ENCODE measurements around the gene TMTC1. TPM values are rescaled to one million over a fixed set of nuclear protein-coding genes. Genes with fewer than 3 reads are reported as not detected.
"Not testable (repeated sequence)": the region's sequence is repeated elsewhere in the genome, so short reads cannot be mapped to it uniquely, and the experiment has no call there.

Gene TMTC1
- total RNA-seq, 2 donors from 2014 or later: not detected

DNA sequence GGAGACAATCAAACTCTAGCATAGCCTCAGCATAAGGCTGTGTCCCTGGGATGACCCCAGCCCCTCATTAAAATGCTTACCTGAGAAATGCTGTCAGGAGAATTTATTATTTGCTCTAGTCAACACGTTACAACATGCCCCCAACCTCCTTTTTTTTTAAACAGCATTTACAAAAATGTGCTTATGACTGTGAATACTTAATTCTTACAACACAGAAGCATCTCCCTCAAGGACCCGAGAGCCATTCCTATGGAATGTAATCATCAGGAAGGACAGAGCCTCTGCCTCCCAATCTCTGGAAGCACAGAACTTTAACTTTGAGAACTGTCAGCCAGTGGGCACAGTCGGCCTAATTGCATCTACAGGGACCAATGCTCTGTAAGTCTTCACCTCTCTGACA lies 149.7 kb downstream of the TMTC1 start:
- no peak overlapping the region for H3K27ac Mint-ChIP-seq
- peaks cover 0 to 3% of the 10 kb centered on the region in 2 donors for H3K9me3 Mint-ChIP-seq
- DNase-seq (ENCODE audit: low spot score in 2 of 2) (no peak), ATAC-seq (no peak)
- no peaks in the 10 kb centered on the region for H3K36me3 Mint-ChIP-seq

DNA sequence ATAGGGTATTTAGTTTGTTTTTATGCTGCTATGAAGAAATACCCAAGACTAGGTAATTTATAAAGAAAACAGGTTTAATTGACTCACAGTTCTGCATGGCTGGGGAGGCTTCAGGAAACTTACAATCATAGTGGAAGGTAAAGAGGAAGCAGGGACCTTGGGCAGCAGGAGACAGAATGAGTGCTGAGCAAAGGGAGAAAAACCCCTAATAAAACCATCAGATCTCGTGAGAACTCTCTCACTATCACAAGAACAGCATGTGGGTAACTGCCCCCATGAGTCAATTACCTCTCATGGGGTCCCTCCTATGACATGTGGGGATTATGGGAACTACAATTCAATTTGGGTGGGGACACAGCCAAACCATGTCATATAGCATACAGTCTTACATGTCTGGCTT lies 153.6 kb downstream of the TMTC1 start:
- not testable (repeated sequence) for DNase-seq (ENCODE audit: low spot score in 2 of 2); H3K36me3 Mint-ChIP-seq; H3K27ac Mint-ChIP-seq; ATAC-seq; H3K9me3 Mint-ChIP-seq

DNA sequence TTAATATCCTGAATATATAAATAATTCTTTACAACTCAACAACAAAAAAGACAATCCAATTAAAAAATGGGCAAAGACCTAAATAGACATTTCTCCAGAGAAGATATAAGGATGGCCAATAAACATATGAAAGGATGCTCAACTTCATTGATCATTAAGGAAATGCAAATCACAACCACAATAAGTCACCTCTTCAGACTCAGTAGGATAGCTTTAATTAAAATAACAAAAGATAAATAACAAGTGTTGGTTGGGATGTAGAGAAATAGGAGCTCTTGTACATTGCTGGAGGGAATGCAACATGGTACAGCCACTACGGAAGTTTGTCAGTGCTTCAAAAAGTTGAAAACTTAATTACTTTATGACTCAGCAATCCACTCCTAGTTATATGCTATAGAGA lies 156.5 kb downstream of the TMTC1 start:
- DNase-seq (ENCODE audit: low spot score in 2 of 2): no peak
- Mint-ChIP-seq H3K27ac (no peak overlapping the region), H3K36me3 (no peaks in the 10 kb centered on the region), H3K9me3 (no peaks in the 10 kb centered on the region)
- no peak for ATAC-seq

DNA sequence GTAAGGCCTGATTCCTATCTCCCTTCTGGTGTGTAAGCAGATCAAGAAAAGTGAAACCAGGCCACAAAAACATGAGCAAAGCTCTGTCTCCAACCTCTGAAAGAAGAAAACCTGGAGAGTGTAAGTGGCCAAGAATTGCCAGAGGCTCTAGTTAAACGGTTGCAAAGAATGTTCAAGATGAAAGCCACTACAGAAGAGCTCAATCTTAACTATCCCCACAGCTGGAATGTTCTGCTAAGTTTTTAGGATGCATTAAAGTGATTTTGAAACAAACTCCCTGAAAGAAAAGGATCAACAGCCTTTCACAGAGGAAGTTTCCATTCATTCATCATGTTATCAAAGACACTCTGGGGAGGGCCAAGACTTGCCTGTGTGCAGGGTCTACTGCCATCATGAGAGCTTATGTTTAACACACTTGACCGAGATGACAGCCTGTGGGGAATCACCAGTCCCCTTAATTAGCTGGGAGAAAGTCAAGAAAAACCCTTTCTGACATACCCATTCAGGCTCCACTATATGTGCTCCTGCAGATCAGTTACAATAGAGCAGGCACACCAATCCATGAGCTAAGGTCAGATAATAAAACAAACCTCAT lies 158.3 kb downstream of the TMTC1 start:
- no peak overlapping the region for H3K27ac Mint-ChIP-seq
- ATAC-seq: no peak
- no peaks in the 10 kb centered on the region for H3K36me3 Mint-ChIP-seq
- no peaks in the 10 kb centered on the region for H3K9me3 Mint-ChIP-seq
- DNase-seq (ENCODE audit: low spot score in 2 of 2): no peak

DNA sequence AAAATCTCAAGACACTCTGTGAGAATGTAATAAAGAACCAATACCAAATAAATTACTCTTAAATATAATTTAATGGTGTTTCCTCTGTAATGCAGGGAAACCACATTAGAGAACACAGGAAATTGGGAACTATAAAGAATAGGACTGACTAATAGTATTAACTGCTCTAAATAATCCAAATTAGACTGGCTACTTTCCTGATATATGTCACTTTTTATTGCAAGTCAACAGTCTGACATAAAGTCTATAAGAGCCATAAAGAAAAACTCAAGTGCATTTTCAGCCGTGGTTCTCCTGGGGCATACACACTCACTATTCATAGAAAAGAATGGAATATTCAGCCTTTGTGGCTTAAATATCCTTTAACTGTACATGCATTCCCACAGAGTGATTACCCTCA lies 161.5 kb downstream of the TMTC1 start:
- Mint-ChIP-seq H3K36me3 (no peaks in the 10 kb centered on the region), H3K27ac (no peak overlapping the region), H3K9me3 (no peaks in the 10 kb centered on the region)
- DNase-seq (ENCODE audit: low spot score in 2 of 2) (no peak), ATAC-seq (no peak)

DNA sequence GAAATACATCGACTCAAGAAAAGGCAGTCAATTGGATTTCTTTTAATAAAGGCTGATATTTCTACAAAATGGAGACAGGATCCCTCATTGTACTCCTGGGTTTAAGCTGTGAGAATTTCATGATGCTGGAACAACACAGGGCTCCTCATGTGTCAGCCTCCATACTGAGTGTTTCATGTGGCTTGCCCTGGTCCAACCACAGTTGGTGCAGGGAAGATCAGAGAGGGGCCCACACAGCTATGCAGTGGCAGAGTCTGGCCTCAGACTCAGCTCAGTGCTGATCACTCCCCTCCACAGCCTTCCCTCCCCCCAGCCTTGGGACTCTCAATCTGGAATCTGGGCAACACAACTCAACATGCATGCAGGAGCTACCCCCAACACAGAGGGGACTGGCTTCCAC lies 163.7 kb downstream of the TMTC1 start:
- no peaks in the 10 kb centered on the region for H3K9me3 Mint-ChIP-seq
- H3K36me3 Mint-ChIP-seq: no peaks in the 10 kb centered on the region
- H3K27ac Mint-ChIP-seq: no peak overlapping the region
- no peak for DNase-seq (ENCODE audit: low spot score in 2 of 2)
- no peak for ATAC-seq

DNA sequence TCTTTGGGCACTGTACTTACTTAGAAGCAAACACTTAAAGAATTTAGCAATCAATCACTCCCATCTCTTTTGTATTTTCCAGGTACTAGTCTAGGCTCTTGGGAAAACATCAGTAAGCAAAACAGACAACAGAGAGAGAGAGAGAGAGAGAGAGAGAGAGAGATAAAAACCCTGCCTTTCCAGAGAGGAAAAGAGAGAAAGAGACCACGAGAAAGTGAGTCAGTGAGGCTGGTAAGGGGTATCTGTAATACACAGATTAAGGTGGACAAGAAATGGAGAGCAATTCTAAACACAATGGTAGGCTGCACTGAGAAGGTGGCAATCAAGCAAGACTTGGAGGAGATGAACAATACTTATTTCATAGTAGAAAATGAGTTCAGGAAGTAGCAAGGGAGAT lies 166.3 kb downstream of the TMTC1 start:
- Mint-ChIP-seq H3K9me3 (no peaks in the 10 kb centered on the region), H3K36me3 (no peaks in the 10 kb centered on the region), H3K27ac (no peak overlapping the region)
- DNase-seq (ENCODE audit: low spot score in 2 of 2) (no peak), ATAC-seq (peak in 1 of 2 donors; percentile 46)

DNA sequence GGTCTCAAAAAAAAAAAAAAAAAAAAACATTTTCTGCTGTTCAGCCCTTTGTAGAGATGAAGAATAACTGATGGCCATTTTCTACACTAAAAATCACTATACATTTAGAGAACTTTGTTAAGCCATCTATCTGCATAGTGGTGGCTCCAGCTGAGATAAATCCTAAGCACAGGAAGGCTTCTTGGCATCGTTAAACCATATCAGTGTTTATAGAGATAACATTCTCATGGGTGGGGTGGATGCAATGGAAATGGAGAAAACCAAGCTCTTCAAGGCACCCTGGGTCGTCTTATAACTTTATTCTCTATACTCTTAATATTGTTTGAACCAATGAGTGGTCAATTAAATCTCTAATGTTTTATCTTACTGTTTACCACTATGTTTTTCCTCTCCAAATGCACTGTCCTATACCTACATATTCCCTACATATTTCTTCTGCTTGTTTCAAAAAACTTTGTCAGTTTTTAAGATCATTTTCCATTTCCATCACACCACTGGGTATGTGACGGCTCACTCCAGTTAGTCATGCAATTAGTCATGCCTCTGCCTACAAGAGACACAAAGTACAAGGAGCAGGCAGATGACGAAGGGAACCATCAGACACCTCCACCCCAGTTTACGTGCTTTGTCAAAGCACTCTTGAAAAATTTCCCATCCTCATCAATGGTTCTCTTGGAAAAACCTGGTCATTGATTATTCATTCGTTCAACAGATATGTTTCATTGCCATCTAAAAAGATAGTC lies 166.9 kb downstream of the TMTC1 start:
- Mint-ChIP-seq H3K36me3 (no peaks in the 10 kb centered on the region), H3K27ac (no peak overlapping the region)
- ATAC-seq: peak; percentile 43 to 73

DNA sequence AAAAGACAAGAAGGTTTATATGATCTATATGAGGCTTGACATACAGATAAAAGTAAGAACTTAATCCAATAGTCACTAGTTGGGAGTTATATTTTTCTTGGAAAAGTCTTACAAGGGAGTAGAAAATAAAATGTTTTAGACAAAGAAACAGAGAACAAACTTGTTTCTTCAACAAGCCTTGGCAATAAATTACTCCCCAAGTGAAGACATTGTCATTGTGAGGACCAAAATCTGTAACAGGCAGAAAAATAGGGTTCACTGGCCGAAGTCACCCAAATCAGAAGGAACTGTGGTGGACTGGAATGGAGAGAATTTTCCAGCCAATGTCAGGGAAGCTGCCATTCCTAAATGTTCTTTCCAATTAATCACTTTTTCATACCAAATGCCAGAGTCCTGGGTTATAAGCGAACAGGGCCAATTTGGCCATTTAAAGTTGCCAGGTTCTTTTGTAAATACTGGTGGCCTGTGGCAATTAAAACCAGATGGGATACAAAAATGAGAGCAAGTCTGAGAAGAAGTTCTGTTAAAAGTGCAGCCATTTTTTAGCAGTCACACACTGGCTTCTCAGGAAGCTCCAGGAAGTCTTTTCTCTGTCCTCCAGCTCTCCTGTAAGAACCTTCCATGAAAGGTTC lies 168.9 kb downstream of the TMTC1 start:
- no peak for ATAC-seq
- no peak overlapping the region for H3K27ac Mint-ChIP-seq
- no peaks in the 10 kb centered on the region for H3K9me3 Mint-ChIP-seq
- H3K36me3 Mint-ChIP-seq: no peaks in the 10 kb centered on the region
- no peak for DNase-seq (ENCODE audit: low spot score in 2 of 2)

More for the DNA sequence above, 166.9 kb downstream of the TMTC1 start:
- no peaks in the 10 kb centered on the region for H3K9me3 Mint-ChIP-seq
- DNase-seq (ENCODE audit: low spot score in 2 of 2): no peak

DNA sequence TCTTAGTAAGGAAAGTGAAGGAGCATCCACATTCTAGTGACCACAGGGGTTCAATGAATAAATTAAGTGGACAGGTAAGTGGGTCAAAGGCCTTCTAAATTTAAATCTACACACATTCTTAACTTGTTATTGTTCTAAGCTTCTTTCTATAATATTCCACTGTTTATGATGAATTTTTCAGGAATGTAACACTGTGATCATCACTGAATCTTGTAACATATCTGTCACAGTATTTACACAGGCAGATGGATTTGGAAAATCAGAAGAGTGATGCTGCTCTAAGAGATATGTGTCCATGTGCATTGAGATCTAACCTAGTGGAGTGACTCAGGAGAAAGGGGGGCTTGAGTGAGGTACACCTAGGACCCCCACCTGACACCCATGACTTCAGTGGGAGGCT lies 170.8 kb downstream of the TMTC1 start:
- H3K36me3 Mint-ChIP-seq: no peaks in the 10 kb centered on the region
- no peaks in the 10 kb centered on the region for H3K9me3 Mint-ChIP-seq
- H3K27ac Mint-ChIP-seq: no peak overlapping the region
- ATAC-seq (no peak), DNase-seq (ENCODE audit: low spot score in 2 of 2) (no peak)

DNA sequence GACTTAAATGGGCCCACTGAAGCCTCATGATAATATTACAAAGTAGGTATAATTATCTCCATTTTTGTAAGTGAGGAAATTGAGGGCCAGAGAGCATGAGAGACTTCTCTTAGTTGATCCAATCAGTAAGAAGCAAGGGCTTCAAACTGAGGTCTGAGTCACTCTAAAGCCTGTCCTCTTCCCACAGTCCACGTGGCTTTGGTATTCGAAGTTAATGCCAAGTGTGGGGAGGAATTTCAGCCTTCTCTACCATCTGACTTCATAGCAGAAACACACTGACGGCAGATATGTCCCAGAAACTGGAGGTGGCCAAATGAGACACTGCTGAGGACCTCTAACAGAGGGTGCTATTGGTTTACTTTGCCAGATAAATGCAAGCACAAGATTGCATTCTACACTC lies 171.8 kb downstream of the TMTC1 start:
- H3K9me3 Mint-ChIP-seq: no peaks in the 10 kb centered on the region
- no peak overlapping the region for H3K27ac Mint-ChIP-seq
- H3K36me3 Mint-ChIP-seq: no peaks in the 10 kb centered on the region
- DNase-seq (ENCODE audit: low spot score in 2 of 2) (no peak), ATAC-seq (no peak)

DNA sequence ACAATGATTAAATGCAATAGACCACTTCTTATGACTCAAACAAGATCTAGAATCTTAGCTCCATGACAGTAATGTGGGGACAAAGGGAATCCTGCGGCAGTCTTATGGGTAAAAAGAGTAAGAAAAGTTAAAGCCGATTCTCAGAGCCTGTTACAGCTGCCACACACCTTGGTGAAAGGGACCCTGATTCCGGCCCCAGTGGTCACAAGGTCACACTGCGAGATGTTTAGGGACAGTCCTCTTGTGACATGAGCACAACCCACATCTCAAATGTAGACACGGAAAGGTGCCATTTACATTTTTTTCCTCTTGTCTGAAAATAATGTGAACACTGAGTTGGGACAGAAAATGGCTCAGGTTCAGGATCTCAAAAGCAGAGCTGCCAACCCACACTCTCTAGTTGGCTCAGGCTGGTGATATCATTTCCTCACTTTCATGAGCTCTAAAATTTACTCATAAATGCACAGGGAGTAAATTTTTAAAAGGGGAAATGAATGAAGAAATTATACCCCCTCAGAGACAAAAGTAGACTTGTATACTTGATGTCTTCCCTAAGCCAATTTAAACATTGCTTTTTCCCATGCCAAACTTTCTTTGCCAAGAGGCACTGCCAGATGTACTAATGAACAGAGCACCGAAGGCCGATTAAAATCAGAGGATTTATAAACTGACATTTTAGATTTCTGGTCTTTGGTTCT lies 173.1 kb downstream of the TMTC1 start:
- Mint-ChIP-seq H3K36me3 (no peaks in the 10 kb centered on the region), H3K9me3 (no peaks in the 10 kb centered on the region), H3K27ac (no peak overlapping the region)
- DNase-seq (ENCODE audit: low spot score in 2 of 2) (no peak), ATAC-seq (no peak)

DNA sequence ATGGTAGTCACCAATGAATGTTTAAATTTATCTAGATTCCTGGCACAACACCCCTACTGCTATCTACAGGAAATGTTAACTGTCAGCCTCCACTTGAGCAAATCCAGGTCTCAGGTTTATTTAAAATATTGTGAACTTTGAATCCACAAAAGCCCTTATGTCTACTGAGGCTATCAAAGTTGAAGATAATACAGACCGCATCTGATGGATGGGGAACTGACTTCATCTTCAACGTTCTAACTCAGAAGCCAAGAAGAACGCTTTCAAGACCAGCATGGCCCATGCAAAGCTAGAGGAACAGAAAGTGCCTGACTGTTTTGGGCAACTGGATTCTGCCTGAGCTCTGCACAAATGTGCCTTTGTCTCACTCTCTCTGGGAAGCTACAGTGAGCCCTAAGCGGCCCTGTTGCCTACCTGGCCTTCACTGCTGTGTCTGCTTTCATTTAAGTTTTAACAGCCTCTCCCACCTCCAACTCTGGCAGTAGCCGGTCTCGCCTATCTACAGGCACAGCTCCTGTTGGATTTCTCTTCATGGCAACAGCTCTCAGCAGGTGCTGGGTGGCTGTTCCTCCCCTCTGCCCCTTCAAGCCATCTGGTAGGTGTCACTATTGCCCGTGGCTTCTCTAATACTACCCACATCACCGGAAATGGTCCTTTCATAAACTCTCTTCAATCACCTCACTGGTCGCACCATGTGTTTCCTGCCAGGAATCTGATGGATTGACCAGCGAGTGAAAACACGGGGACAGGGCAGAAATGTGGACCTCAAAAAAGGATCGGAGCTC lies 174.1 kb downstream of the TMTC1 start:
- ATAC-seq: no peak

DNA sequence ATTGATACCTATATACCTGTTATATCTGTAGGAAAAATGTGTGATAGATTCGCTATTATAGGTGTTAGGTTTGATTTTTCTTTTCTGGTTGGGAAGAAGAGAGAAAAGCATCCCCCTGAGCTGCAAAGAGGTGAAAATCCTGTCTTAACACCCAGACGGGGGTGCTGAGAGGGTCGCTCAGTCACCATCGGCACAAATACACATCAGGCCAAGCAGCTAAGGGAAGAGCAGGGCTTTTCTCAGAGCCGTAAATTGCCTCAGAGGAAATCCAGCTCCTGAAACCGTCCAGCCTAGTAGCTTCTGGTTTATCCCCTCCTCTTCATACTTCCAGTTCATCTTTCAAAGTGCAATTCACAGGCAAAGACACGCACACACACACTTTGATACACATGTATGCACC lies 175.2 kb downstream of the TMTC1 start:
- ATAC-seq: no peak
- no peak overlapping the region for H3K27ac Mint-ChIP-seq
- H3K9me3 Mint-ChIP-seq: no peaks in the 10 kb centered on the region
- no peaks in the 10 kb centered on the region for H3K36me3 Mint-ChIP-seq
- no peak for DNase-seq (ENCODE audit: low spot score in 2 of 2)

More for the DNA sequence above, 174.1 kb downstream of the TMTC1 start:
- no peak for DNase-seq (ENCODE audit: low spot score in 2 of 2)
- no peaks in the 10 kb centered on the region for H3K9me3 Mint-ChIP-seq
- H3K27ac Mint-ChIP-seq: peak overlapping the region in 1 of 2 donors; percentile 50
- H3K36me3 Mint-ChIP-seq: no peaks in the 10 kb centered on the region

DNA sequence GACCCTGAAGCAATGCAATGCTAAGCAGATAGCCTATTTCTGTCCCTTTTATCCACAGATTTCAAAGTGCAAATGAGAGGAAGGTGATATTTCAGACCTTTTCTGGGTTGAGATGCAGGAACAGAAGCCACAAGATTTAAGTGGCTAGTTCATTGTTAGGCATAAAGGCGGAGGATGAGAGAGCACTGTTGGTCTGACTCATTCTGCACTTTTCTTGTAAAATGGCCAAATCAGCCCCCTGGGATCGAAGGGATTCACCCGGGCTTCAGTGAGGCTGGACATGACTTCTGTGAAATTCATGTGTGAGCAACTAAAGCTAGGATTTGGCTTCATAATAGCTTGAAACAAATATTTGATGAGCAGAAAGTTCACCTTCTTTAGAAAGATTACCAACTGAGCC lies 184.4 kb downstream of the TMTC1 start:
- Mint-ChIP-seq H3K9me3 (no peaks in the 10 kb centered on the region), H3K36me3 (no peaks in the 10 kb centered on the region), H3K27ac (no peak overlapping the region)
- DNase-seq (ENCODE audit: low spot score in 2 of 2): no peak
- ATAC-seq: no peak

DNA sequence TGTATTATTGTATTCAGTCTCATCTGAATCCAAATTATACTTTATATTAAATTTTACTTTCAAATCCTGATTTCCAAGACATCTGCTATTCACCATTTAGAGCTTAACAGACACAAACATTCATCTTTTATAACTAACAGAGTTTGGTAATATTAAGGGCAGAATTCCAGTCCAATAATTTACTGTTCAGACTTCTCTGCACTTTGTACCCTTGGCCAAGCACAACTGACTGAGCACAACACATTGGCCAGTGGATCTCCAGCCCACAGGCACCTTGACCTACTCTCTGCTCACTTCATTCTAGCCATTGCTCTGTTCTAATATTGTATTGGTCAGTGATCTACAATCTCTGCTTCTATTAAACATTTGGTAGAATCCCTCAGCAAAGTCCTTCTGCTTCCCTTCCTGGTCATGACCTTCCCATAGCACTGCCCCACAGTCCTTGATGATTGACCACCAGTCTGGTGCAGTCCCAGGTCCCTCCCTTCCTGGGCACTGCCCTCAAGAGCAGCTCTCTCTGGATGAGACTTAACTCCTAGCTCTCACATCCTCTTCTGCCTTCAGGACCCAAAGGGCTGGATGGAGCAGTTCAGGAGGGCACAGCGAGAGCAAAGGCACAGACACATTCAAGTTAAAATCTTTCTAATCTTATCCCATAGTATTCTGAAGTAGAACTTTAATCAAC lies 188.5 kb downstream of the TMTC1 start:
- no peaks in the 10 kb centered on the region for H3K36me3 Mint-ChIP-seq
- H3K9me3 Mint-ChIP-seq: no peaks in the 10 kb centered on the region
- DNase-seq (ENCODE audit: low spot score in 2 of 2) (no peak), ATAC-seq (no peak)
- no peak overlapping the region for H3K27ac Mint-ChIP-seq
